Vagina (tissue), 2 donors: ENCODE measurements around the gene SEC23A. TPM values are rescaled to one million over a fixed set of nuclear protein-coding genes. Genes with fewer than 3 reads are reported as not detected.
"Not testable (repeated sequence)": the region's sequence is repeated elsewhere in the genome, so short reads cannot be mapped to it uniquely, and the experiment has no call there.

ENCODE experiments used
- DNase-seq, 2 donors: peaks; one replicate each; pipeline ENCODE4 v3.0.0-alpha.2; 2017; ENCODE audit errors: extremely low spot score in 2 of 2
- H3K27ac ChIP-seq: fragments of 200-600 bp; sonication (generic); one replicate; pipeline ENCODE4 v1.5.1; 2019
- H3K27me3 ChIP-seq: fragments of 200-600 bp; sonication (generic); one replicate; pipeline ENCODE4 v1.5.1; 2019
- H3K36me3 ChIP-seq, 2 donors: fragments of 200-600 bp; sonication (generic); one replicate each; pipeline ENCODE4 v1.5.1; 2017 to 2019
- H3K4me1 ChIP-seq: fragments of 200-600 bp; sonication (generic); one replicate; pipeline ENCODE4 v1.5.1; 2019
- H3K4me3 ChIP-seq, 2 donors: fragments of 200-600 bp; sonication (generic); 1 replicate in 1 of 2; 2 replicates in 1 of 2; pipeline ENCODE4 v1.5.1; 2016 to 2019
- H3K9me3 ChIP-seq: fragments of 200-600 bp; sonication (generic); one replicate; pipeline ENCODE4 v1.5.1; 2019
- POLR2A ChIP-seq, 2 donors: fragments of 450-650 bp; IDR thresholded peaks; one replicate each; pipeline ENCODE4 v1.6.1; 2017; ENCODE audit warnings: antibody characterized with exemption in 2 of 2, mild to moderate bottlenecking in 2 of 2, moderate library complexity in 2 of 2
- POLR2AphosphoS5 ChIP-seq, 2 donors: sonication (generic); formaldehyde crosslinking; IDR thresholded peaks; one replicate each; pipeline ENCODE4 v1.9.0; 2017; ENCODE audit warnings: antibody characterized with exemption in 2 of 2, mild to moderate bottlenecking in 2 of 2, low read depth in 1 of 2; ENCODE audit not compliant: insufficient read depth in 1 of 2
- intact Hi-C: fragments of 100-400 bp; cut with DNase I; formaldehyde crosslinking; loops from one replicate; pipeline ENCODE4 v1.15.1; 2023
- total RNA-seq: library from RNA; depleted of rRNA; stranded (reverse); fragments of >200 nt; gene quantifications from one replicate; pipeline ENCODE4 v1.2.3, GENCODE V29; 2016
- TF ChIP-seq, protein P1 (sequence below), 3 experiments: fragments of 450-650 bp in 2 of 3; fragments of 200-600 bp in 1 of 3; sonication (generic) in 1 of 3; IDR thresholded peaks; one replicate each; pipeline ENCODE4 v1.5.1; 2017 to 2019; ENCODE audit warnings: antibody characterized with exemption in 3 of 3, mild to moderate bottlenecking in 2 of 3, moderate library complexity in 2 of 3

The SEC23A gene
- 54.8 TPM for total RNA-seq

DNA sequence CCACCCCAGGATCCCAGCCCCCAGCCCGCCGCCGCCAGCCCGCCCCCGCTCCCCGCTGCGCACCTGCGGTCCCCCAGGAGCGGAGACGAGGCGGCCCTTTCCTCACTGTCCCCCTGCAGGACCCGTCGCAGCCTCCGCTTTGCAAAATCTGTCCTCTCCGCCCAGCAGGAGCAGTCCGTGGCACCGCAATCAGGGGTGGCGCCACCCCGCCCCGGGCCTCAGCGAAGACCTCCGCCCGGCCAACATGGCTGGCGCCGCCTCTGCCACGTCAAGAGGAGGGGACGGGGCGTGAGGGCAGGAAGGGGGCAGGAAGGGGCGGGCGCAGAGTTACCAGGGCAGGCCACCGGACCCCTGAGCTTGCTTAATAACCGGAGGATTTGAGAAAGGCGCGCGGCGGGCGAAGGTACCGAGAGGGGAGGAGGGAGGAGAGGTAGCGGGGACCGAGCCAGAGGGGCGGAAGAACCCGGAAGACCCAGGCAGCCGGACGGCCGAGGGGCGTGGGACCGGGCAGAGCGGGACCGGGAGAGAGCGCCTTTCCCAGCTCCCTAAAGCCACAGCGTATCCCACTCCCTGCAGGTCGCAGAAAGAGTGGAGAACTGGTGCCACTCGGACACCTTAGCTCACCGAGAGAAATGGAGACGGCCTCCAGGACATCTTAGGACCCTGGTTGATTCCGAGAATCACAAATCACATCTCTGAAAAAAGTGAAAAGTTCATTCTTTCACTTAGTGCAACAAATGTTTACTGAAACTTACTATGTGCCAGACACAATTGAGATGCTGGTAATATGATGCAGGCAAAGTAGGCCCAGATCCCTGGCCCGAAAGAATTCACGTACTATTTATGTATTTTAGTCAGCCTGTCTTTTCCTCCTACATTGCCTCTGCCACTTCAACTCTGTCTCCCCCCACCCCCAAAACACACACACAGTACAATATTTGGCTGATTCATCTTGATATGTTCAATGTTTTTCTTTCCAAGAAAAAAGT, at the start of gene SEC23A:
TSS of gene SEC23A (minus strand) at position 267 of the 989 bp plus-strand sequence. CDS start 7,117 bp downstream, outside the sequence.
- Histone ChIP-seq H3K36me3 (no peaks in the 10 kb centered on the region), H3K27me3 (no peaks in the 10 kb centered on the region), H3K4me1 (peaks cover 44% of the 10 kb centered on the region), H3K4me3 (peak within 1 kb of the TSS; percentile 71 to 85), H3K9me3 (no peaks in the 10 kb centered on the region), H3K27ac (peak within 1 kb of the TSS; percentile 96)
- DNase-seq: peak in 1 of 2 donors; percentile 95
- TF ChIP-seq POLR2AphosphoS5 (IDR thresholded peaks at IDR 0.05; ENCODE audit: insufficient read depth in 1 of 2, low read depth in 1 of 2) (peak; percentile 78 to 98), POLR2A (IDR thresholded peaks at IDR 0.05) (peak in 1 of 2 donors; percentile 88)
- TF ChIP-seq, protein P1, sequence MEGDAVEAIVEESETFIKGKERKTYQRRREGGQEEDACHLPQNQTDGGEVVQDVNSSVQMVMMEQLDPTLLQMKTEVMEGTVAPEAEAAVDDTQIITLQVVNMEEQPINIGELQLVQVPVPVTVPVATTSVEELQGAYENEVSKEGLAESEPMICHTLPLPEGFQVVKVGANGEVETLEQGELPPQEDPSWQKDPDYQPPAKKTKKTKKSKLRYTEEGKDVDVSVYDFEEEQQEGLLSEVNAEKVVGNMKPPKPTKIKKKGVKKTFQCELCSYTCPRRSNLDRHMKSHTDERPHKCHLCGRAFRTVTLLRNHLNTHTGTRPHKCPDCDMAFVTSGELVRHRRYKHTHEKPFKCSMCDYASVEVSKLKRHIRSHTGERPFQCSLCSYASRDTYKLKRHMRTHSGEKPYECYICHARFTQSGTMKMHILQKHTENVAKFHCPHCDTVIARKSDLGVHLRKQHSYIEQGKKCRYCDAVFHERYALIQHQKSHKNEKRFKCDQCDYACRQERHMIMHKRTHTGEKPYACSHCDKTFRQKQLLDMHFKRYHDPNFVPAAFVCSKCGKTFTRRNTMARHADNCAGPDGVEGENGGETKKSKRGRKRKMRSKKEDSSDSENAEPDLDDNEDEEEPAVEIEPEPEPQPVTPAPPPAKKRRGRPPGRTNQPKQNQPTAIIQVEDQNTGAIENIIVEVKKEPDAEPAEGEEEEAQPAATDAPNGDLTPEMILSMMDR (IDR thresholded peaks at IDR 0.05): no peak
- intact Hi-C loops: loop anchor here (2.0 kb wide), 1 partner anchor 72 kb away; the partner anchor contains the start of gene PNN

- Histone ChIP-seq H3K27ac (no peak overlapping the region), H3K27me3 (no peaks in the 10 kb centered on the region), H3K36me3 (peaks cover 0 to 41% of the 10 kb centered on the region in 2 donors), H3K4me3 (no peak overlapping the region), H3K9me3 (no peaks in the 10 kb centered on the region), H3K4me1 (no peaks in the 10 kb centered on the region)
- intact Hi-C loops: no loop called here
- DNase-seq: no peak
- TF ChIP-seq POLR2AphosphoS5 (IDR thresholded peaks at IDR 0.05; ENCODE audit: insufficient read depth in 1 of 2, low read depth in 1 of 2) (no peak), POLR2A (IDR thresholded peaks at IDR 0.05) (no peak)
- TF ChIP-seq, protein P1 (IDR thresholded peaks at IDR 0.05): no peak
Observed at GRCh38 chr14:39145266-39145966, 42.4 kb upstream of the SEC23A start.

- H3K36me3 ChIP-seq: peaks cover 0 to 27% of the 10 kb centered on the region in 2 donors
- H3K27me3 ChIP-seq, DNase-seq, H3K4me1 ChIP-seq, H3K4me3 ChIP-seq, H3K9me3 ChIP-seq, intact Hi-C loops, H3K27ac ChIP-seq: not testable (repeated sequence)
Observed at GRCh38 chr14:39143226-39143625, 40.2 kb upstream of the SEC23A start.

DNA sequence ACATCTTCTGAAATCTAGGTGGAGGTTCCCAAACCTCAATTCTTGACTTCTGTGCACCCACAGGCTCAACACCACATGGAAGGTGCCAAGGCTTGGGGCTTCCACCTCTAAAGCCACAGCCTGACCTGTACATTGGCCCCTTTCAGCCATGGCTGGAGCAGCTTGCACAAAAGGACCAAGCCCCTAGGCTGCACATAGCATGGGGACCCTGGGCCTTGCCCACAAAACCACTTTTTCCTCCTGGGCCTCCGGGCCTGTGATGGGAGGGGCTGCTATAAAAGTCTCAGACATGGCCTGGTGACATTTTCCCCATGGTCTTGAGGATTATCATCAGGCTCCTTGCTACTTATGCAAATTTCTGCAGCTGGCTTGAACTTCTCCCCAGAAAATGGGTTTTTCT, 38.6 kb upstream of the SEC23A start:
- intact Hi-C loops, DNase-seq, H3K27ac ChIP-seq, H3K4me1 ChIP-seq, H3K27me3 ChIP-seq, H3K9me3 ChIP-seq, H3K4me3 ChIP-seq: not testable (repeated sequence)
- H3K36me3 ChIP-seq: peaks cover 0 to 31% of the 10 kb centered on the region in 2 donors

GRCh38 chr14:39140170-39140569, 37.1 kb upstream of the SEC23A start:
- Histone ChIP-seq H3K4me3 (no peak overlapping the region), H3K9me3 (no peaks in the 10 kb centered on the region), H3K4me1 (no peaks in the 10 kb centered on the region), H3K27ac (no peak overlapping the region), H3K27me3 (no peaks in the 10 kb centered on the region), H3K36me3 (peaks cover 0 to 40% of the 10 kb centered on the region in 2 donors)
- no peak for DNase-seq
- TF ChIP-seq POLR2AphosphoS5 (IDR thresholded peaks at IDR 0.05; ENCODE audit: insufficient read depth in 1 of 2, low read depth in 1 of 2) (no peak), POLR2A (IDR thresholded peaks at IDR 0.05) (no peak)
- TF ChIP-seq, protein P1 (IDR thresholded peaks at IDR 0.05): no peak
- intact Hi-C loops: no loop called here
